Measurements from ENCODE around the gene ACER2. TPM values are rescaled to one million over a fixed set of nuclear protein-coding genes. Genes with fewer than 3 reads are reported as not detected.

ACER2 gene
- 10 to 100 TPM in 2 of 3 donors, 1 to 10 TPM in 1; 5.3 to 11.5 (median 11.1) TPM for total RNA-seq
- long read RNA-seq, donor 1, partial matches to known transcripts: 0 of 1 reads
- long read RNA-seq, donor 1, other reads (novel, unspliced or antisense): 0 of 1 reads
- long read RNA-seq, donor 2, partial matches to known transcripts: 0 of 2 reads
- long read RNA-seq, donor 2, other reads (novel, unspliced or antisense): 1 of 2 reads

- Histone ChIP-seq H3K36me3 (ENCODE audit: low read depth) (no peaks in the 10 kb centered on the region), H3K4me3 (peak within 1 kb of the TSS; percentile 50), H3K4me1 (ENCODE audit: low read depth) (peaks cover 8% of the 10 kb centered on the region), H3K9me3 (no peaks in the 10 kb centered on the region)
- DNase-seq (peak; percentile 97 to 99 (median 97)), ATAC-seq (peak; percentile 99)
- intact Hi-C loops (cut with DNase I, micrococcal nuclease): no loop called here
- TF ChIP-seq CTCF (IDR thresholded peaks at IDR 0.05): no peak
Observed at GRCh38 chr9:19408693-19409400, at the start of gene ACER2. TSS of gene ACER2 (plus strand) at chr9:19409009. CDS start at chr9:19409085, 76 bp downstream.

- Histone ChIP-seq H3K9me3 (no peaks in the 10 kb centered on the region), H3K36me3 (ENCODE audit: low read depth) (no peaks in the 10 kb centered on the region), H3K4me3 (no peak overlapping the region), H3K4me1 (ENCODE audit: low read depth) (no peaks in the 10 kb centered on the region)
- no peak for TF ChIP-seq CTCF (IDR thresholded peaks at IDR 0.05)
- DNase-seq (no peak), ATAC-seq (no peak)
- intact Hi-C loops (cut with DNase I, micrococcal nuclease): no loop called here
Observed at GRCh38 chr9:19369107-19369506, 39.7 kb upstream of the ACER2 start.

GRCh38 chr9:19371942-19372341, 36.9 kb upstream of the ACER2 start:
- H3K36me3 ChIP-seq (ENCODE audit: low read depth): no peaks in the 10 kb centered on the region
- DNase-seq (no peak), ATAC-seq (no peak)
- no peak for TF ChIP-seq CTCF (IDR thresholded peaks at IDR 0.05)
- H3K4me3 ChIP-seq: no peak overlapping the region
- no peaks in the 10 kb centered on the region for H3K9me3 ChIP-seq
- no peaks in the 10 kb centered on the region for H3K4me1 ChIP-seq (ENCODE audit: low read depth)
- intact Hi-C loops (cut with DNase I, micrococcal nuclease): no loop called here

- DNase-seq (no peak), ATAC-seq (no peak)
- H3K9me3 ChIP-seq: no peaks in the 10 kb centered on the region
- H3K4me1 ChIP-seq (ENCODE audit: low read depth): peaks cover 5% of the 10 kb centered on the region
- peaks cover 1% of the 10 kb centered on the region for H3K36me3 ChIP-seq (ENCODE audit: low read depth)
- no peak overlapping the region for H3K4me3 ChIP-seq
- intact Hi-C loops (cut with DNase I, micrococcal nuclease): no loop called here
- TF ChIP-seq CTCF (IDR thresholded peaks at IDR 0.05): no peak
Observed at GRCh38 chr9:19372567-19372966, 36.2 kb upstream of the ACER2 start.

- intact Hi-C loops (cut with DNase I, micrococcal nuclease): no loop called here
Observed at GRCh38 chr9:19373527-19373926, 35.3 kb upstream of the ACER2 start.

More at GRCh38 chr9:19373527-19373926, 35.3 kb upstream of the ACER2 start:
- peaks cover 15% of the 10 kb centered on the region for H3K4me1 ChIP-seq (ENCODE audit: low read depth)
- H3K4me3 ChIP-seq: no peak overlapping the region
- DNase-seq: no peak
- H3K9me3 ChIP-seq: no peaks in the 10 kb centered on the region
- peaks cover 5% of the 10 kb centered on the region for H3K36me3 ChIP-seq (ENCODE audit: low read depth)
- ATAC-seq: no peak
- no peak for TF ChIP-seq CTCF (IDR thresholded peaks at IDR 0.05)

Data from mucosa of descending colon (tissue), 3 donors.